ENCODE measurements around the gene CCNJL.
"Not testable (repeated sequence)": the region's sequence is repeated elsewhere in the genome, so short reads cannot be mapped to it uniquely, and the experiment has no call there.

Gene CCNJL

GRCh38 chr5:160341309-160341870 is 29.0 kb upstream of the CCNJL start:
- H3K4me3 ChIP-seq (ENCODE audit: low read depth, low read length): no peak overlapping the region
- H3K9me3 ChIP-seq (ENCODE audit: insufficient read depth, low read depth, low read length): no peaks in the 10 kb centered on the region
- no peak overlapping the region for H3K4me2 ChIP-seq (ENCODE audit: low read length)
- no peaks in the 10 kb centered on the region for H3K27me3 ChIP-seq (ENCODE audit: insufficient read depth, low read length)
- no peak overlapping the region for H3K14ac ChIP-seq (ENCODE audit: low read length)
- no peak overlapping the region for H3K9ac ChIP-seq (ENCODE audit: low read length)
- no peak overlapping the region for H2AFZ ChIP-seq (ENCODE audit: insufficient read depth, low read length, poor library complexity)
- H3K79me1 ChIP-seq (ENCODE audit: low read length): peaks cover 3% of the 10 kb centered on the region
- H3K36me3 ChIP-seq (ENCODE audit: control insufficient read depth in 1 of 2, insufficient read depth in 2 of 2, low read length in 2 of 2): no peaks in the 10 kb centered on the region
- H3K4me1 ChIP-seq (ENCODE audit: control insufficient read depth in 1 of 2, insufficient read depth in 2 of 2, low read length in 2 of 2): peaks cover 2% of the 10 kb centered on the region in 2 experiments
- WGBS (ENCODE audit: extremely low coverage, insufficient coverage, insufficient read length): no CpG with 5 or more reads among the region's 6 CpGs
- no peak overlapping the region for H4K91ac ChIP-seq (ENCODE audit: low read depth, low read length)
- H4K8ac ChIP-seq (ENCODE audit: low read depth, low read length): no peak overlapping the region
- no peak overlapping the region for H2BK5ac ChIP-seq (ENCODE audit: low read depth, low read length, poor library complexity)
- H3K18ac ChIP-seq (ENCODE audit: low read length): no peak overlapping the region
- H4K12ac ChIP-seq (ENCODE audit: low read depth, low read length): no peak overlapping the region
- H2BK120ac ChIP-seq (ENCODE audit: insufficient read depth, low read length, poor library complexity): no peak overlapping the region
- H3K79me2 ChIP-seq (ENCODE audit: control insufficient read depth, insufficient read depth, low read length, poor library complexity): no peaks in the 10 kb centered on the region
- H3K27ac ChIP-seq (ENCODE audit: low read depth, low read length): no peak overlapping the region
- H3K23ac ChIP-seq (ENCODE audit: low read length): no peak overlapping the region
- H2BK12ac ChIP-seq (ENCODE audit: low read length): no peak overlapping the region
- no peak for DNase-seq
- H2AK5ac ChIP-seq (ENCODE audit: low read length): no peak overlapping the region
- no peak overlapping the region for H3K4ac ChIP-seq (ENCODE audit: low read depth, low read length)

GRCh38 chr5:160340513-160340912 is 28.1 kb upstream of the CCNJL start:
- not testable (repeated sequence) for H2BK12ac ChIP-seq (ENCODE audit: low read length); H3K4me1 ChIP-seq (ENCODE audit: control insufficient read depth in 1 of 2, insufficient read depth in 2 of 2, low read length in 2 of 2); H3K4ac ChIP-seq (ENCODE audit: low read depth, low read length); H3K27me3 ChIP-seq (ENCODE audit: insufficient read depth, low read length); H2AFZ ChIP-seq (ENCODE audit: insufficient read depth, low read length, poor library complexity); H3K79me2 ChIP-seq (ENCODE audit: control insufficient read depth, insufficient read depth, low read length, poor library complexity); H4K12ac ChIP-seq (ENCODE audit: low read depth, low read length); H3K14ac ChIP-seq (ENCODE audit: low read length); H3K18ac ChIP-seq (ENCODE audit: low read length); H4K8ac ChIP-seq (ENCODE audit: low read depth, low read length); H2BK5ac ChIP-seq (ENCODE audit: low read depth, low read length, poor library complexity); H3K36me3 ChIP-seq (ENCODE audit: control insufficient read depth in 1 of 2, insufficient read depth in 2 of 2, low read length in 2 of 2); H3K27ac ChIP-seq (ENCODE audit: low read depth, low read length); DNase-seq; H3K79me1 ChIP-seq (ENCODE audit: low read length); H3K23ac ChIP-seq (ENCODE audit: low read length); H3K4me3 ChIP-seq (ENCODE audit: low read depth, low read length); H4K91ac ChIP-seq (ENCODE audit: low read depth, low read length); H3K9ac ChIP-seq (ENCODE audit: low read length); H3K9me3 ChIP-seq (ENCODE audit: insufficient read depth, low read depth, low read length); H3K4me2 ChIP-seq (ENCODE audit: low read length); H2AK5ac ChIP-seq (ENCODE audit: low read length); H2BK120ac ChIP-seq (ENCODE audit: insufficient read depth, low read length, poor library complexity)

- Histone ChIP-seq H3K79me2 (ENCODE audit: control insufficient read depth, insufficient read depth, low read length, poor library complexity) (no peaks in the 10 kb centered on the region), H3K9me3 (ENCODE audit: insufficient read depth, low read depth, low read length) (no peaks in the 10 kb centered on the region), H2AFZ (ENCODE audit: insufficient read depth, low read length, poor library complexity) (no peak overlapping the region), H2BK120ac (ENCODE audit: insufficient read depth, low read length, poor library complexity) (no peak overlapping the region), H4K91ac (ENCODE audit: low read depth, low read length) (no peak overlapping the region), H3K14ac (ENCODE audit: low read length) (no peak overlapping the region), H2AK5ac (ENCODE audit: low read length) (no peak overlapping the region), H3K27ac (ENCODE audit: low read depth, low read length) (no peak overlapping the region), H4K12ac (ENCODE audit: low read depth, low read length) (no peak overlapping the region), H3K27me3 (ENCODE audit: insufficient read depth, low read length) (no peaks in the 10 kb centered on the region), H3K23ac (ENCODE audit: low read length) (no peak overlapping the region), H2BK12ac (ENCODE audit: low read length) (no peak overlapping the region), H3K4me1 (ENCODE audit: control insufficient read depth in 1 of 2, insufficient read depth in 2 of 2, low read length in 2 of 2) (peaks cover 0 to 2% of the 10 kb centered on the region in 2 experiments), H2BK5ac (ENCODE audit: low read depth, low read length, poor library complexity) (no peak overlapping the region), H3K79me1 (ENCODE audit: low read length) (no peaks in the 10 kb centered on the region), H3K4me3 (ENCODE audit: low read depth, low read length) (no peak overlapping the region), H3K4ac (ENCODE audit: low read depth, low read length) (no peak overlapping the region), H3K18ac (ENCODE audit: low read length) (no peak overlapping the region), H3K4me2 (ENCODE audit: low read length) (no peak overlapping the region), H3K36me3 (ENCODE audit: control insufficient read depth in 1 of 2, insufficient read depth in 2 of 2, low read length in 2 of 2) (no peaks in the 10 kb centered on the region), H3K9ac (ENCODE audit: low read length) (no peak overlapping the region), H4K8ac (ENCODE audit: low read depth, low read length) (no peak overlapping the region)
- DNase-seq: no peak
- WGBS (ENCODE audit: extremely low coverage, insufficient coverage, insufficient read length): 100% methylated on average over 1 of the region's 10 CpGs
These were observed 27.2 kb upstream of the CCNJL start for GRCh38 chr5:160339406-160340130.

- H3K4ac ChIP-seq (ENCODE audit: low read depth, low read length); H3K9me3 ChIP-seq (ENCODE audit: insufficient read depth, low read depth, low read length); H4K91ac ChIP-seq (ENCODE audit: low read depth, low read length); H2BK120ac ChIP-seq (ENCODE audit: insufficient read depth, low read length, poor library complexity); H2BK12ac ChIP-seq (ENCODE audit: low read length); H4K12ac ChIP-seq (ENCODE audit: low read depth, low read length); H4K8ac ChIP-seq (ENCODE audit: low read depth, low read length); H3K23ac ChIP-seq (ENCODE audit: low read length); H3K79me1 ChIP-seq (ENCODE audit: low read length); H3K4me2 ChIP-seq (ENCODE audit: low read length); H3K18ac ChIP-seq (ENCODE audit: low read length); H3K9ac ChIP-seq (ENCODE audit: low read length); H3K27me3 ChIP-seq (ENCODE audit: insufficient read depth, low read length); H2BK5ac ChIP-seq (ENCODE audit: low read depth, low read length, poor library complexity); H3K14ac ChIP-seq (ENCODE audit: low read length); H3K36me3 ChIP-seq (ENCODE audit: control insufficient read depth in 1 of 2, insufficient read depth in 2 of 2, low read length in 2 of 2); H3K4me3 ChIP-seq (ENCODE audit: low read depth, low read length); H3K27ac ChIP-seq (ENCODE audit: low read depth, low read length); DNase-seq; H2AK5ac ChIP-seq (ENCODE audit: low read length); H3K4me1 ChIP-seq (ENCODE audit: control insufficient read depth in 1 of 2, insufficient read depth in 2 of 2, low read length in 2 of 2); H2AFZ ChIP-seq (ENCODE audit: insufficient read depth, low read length, poor library complexity); H3K79me2 ChIP-seq (ENCODE audit: control insufficient read depth, insufficient read depth, low read length, poor library complexity): not testable (repeated sequence)
- WGBS (ENCODE audit: extremely low coverage, insufficient coverage, insufficient read length): no CpG with 5 or more reads among the region's 3 CpGs
These were observed 22.4 kb upstream of the CCNJL start for GRCh38 chr5:160334716-160335115.
